ENCODE data around the gene CAND1. TPM values are rescaled to one million over a fixed set of nuclear protein-coding genes. Genes with fewer than 3 reads are reported as not detected.
A peak's percentile ranks its signal among the peaks of the same experiment; 100 is the strongest.

The CAND1 gene
- total and polyA plus RNA-seq, 9 of the 15 experiments (the other 6 are each of a cell fraction or from before 2014, with no cell fraction given) = 24.0 to 167 (median 77.5) TPM

- POLR2A ChIA-PET = interaction anchor here (1.1 to 1.7 kb wide), 2 partner anchors 7 to 25 kb away, joined by 3 to 5 read pairs; no protein-coding TSS in a partner anchor
- Histone ChIP-seq H3K4me1 (replicated peaks in 1 of 2; ENCODE audit: control insufficient read depth in 2 of 2, insufficient read depth in 2 of 2, low read length in 2 of 2) (peaks cover 16% of the 10 kb centered on the region in 2 experiments), H3K4me2 (ENCODE audit: insufficient read depth, low read length) (no peak overlapping the region; the same call in 1 of the 2 replicates), H3K27ac (ENCODE audit: extremely low read depth, low read depth, low read length) (peak overlapping the region; percentile 21; the same call in 1 of the 3 replicates), H4K20me1 (replicated peaks; ENCODE audit: control insufficient read depth, insufficient read depth, low read length) (peaks cover 22% of the 10 kb centered on the region; the same call in 1 of the 2 replicates), H3K9ac (ENCODE audit: insufficient read depth in 1 of 2, low read depth in 2 of 2, low read length in 2 of 2) (0 out of 4 replicates have a peak overlapping the region, but pooled peaks of 1 of the 2 experiments have one; percentile 16), H3K9me1 (ENCODE audit: control insufficient read depth, insufficient read depth, low read length) (no peaks in the 10 kb centered on the region), H3K4me3 (no peak overlapping the region), H3K9me3 (replicated peaks; ENCODE audit: control insufficient read depth, insufficient read depth, low read depth, low read length) (no peaks in the 10 kb centered on the region), H3K36me3 (ENCODE audit: control insufficient read depth, insufficient read depth, low read length) (peaks cover 34% of the 10 kb centered on the region), H2AFZ (ENCODE audit: low read depth, low read length) (no peak overlapping the region), H3K27me3 (ENCODE audit: control insufficient read depth in 2 of 2, insufficient read depth in 2 of 2, low read length in 2 of 2) (no peaks in the 10 kb centered on the region), H3K79me2 (ENCODE audit: control insufficient read depth, insufficient read depth, low read length) (peaks cover 100% of the 10 kb centered on the region)
- TF ChIP-seq ZNF589 (CRISPR knock-in tag; IDR thresholded peaks at IDR 0.05; ENCODE audit: low read depth) (no peak), MAFK (IDR thresholded peaks at IDR 0.05; ENCODE audit: low read length) (no peak), HMGN3 (IDR thresholded peaks at IDR 0.05; ENCODE audit: borderline replicate concordance, extremely low read depth, insufficient read length, low read depth, low read length) (no peak), SLC30A9 (CRISPR knock-in tag; IDR thresholded peaks at IDR 0.05) (no peak), ASH1L (IDR thresholded peaks at IDR 0.05; ENCODE audit: borderline replicate concordance, low read depth, partially characterized antibody) (no peak), HES1 (IDR thresholded peaks at IDR 0.05; ENCODE audit: low read depth) (no peak), KDM1A (IDR thresholded peaks at IDR 0.05) (no peak), STAT6 (CRISPR knock-in tag; IDR thresholded peaks at IDR 0.05) (no peak), SOX6 (IDR thresholded peaks at IDR 0.05) (no peak), PCBP1 (IDR thresholded peaks at IDR 0.05; ENCODE audit: low read depth, low read length, poor library complexity, severe bottlenecking) (no peak), BDP1 (IDR thresholded peaks at IDR 0.05; ENCODE audit: insufficient read depth, insufficient read length) (no peak)
- ATAC-seq (no peak), FAIRE-seq (no peak), DNase-seq (ENCODE audit: extremely low read depth in 1 of 4, low spot score in 3 of 4) (no peak)
- intact Hi-C loops (cut with micrococcal nuclease) = no loop called here
- in situ Hi-C loops (cut with MboI) = no loop called here
- BruUV-seq (replicated peaks) = no TSS peak
- WGBS (ENCODE audit: insufficient coverage, low coverage, missing lambda C conversion rate) = 10% methylated on average over 3 of the region's 3 CpGs
- CTCF ChIA-PET (ENCODE audit: low intra/inter-chr PET ratio) = interaction anchor here (0.6 kb wide), 1 partner anchor 113 kb away, joined by 4 read pairs; no protein-coding TSS in a partner anchor
Measured at GRCh38 chr12:67274186-67274585, 5.0 kb downstream of the CAND1 start.

Measured in K562 (cell line).